Forelimb muscle (tissue), 1 donor: ENCODE measurements around the gene FBXW7. TPM values are rescaled to one million over a fixed set of nuclear protein-coding genes. Genes with fewer than 3 reads are reported as not detected.

ENCODE experiments used
- DNase-seq: peaks from one replicate; pipeline ENCODE4 v3.0.0-alpha.2; 2013; ENCODE audit warnings: low read depth
- polyA plus RNA-seq: library from polyadenylated mRNA; unstranded; fragments of 120-200 nt; gene quantifications from one replicate; pipeline ENCODE4 v1.2.1, GENCODE V29; 2013; ENCODE audit not compliant: insufficient read length

FBXW7 gene
- polyA plus RNA-seq, 1 donor = 25.9 TPM

GRCh38 chr4:152430507-152430906, 105.4 kb downstream of the FBXW7 start:
- DNase-seq = no peak

DNA sequence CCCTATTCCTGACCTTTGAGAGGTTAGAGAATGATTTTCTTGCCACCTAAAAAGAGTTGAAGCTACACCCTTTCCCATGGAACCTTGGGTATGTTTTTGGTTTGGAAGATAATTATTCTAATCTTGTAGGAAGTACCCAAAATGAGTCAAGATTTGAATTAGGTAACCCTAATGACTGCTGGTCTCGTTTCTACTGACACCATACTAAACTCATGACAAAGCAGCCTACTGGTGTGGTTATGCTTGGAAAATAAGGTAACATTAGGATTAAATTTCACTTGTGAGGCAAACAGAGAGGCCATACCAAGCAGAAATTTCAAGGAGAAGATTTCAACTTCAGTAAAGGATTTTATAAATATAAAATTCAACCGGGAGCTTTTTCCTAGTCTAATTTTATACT, 107.9 kb downstream of the FBXW7 start:
- no peak for DNase-seq

- DNase-seq = no peak
These were observed 110.9 kb downstream of the FBXW7 start for GRCh38 chr4:152424977-152425376.

DNA sequence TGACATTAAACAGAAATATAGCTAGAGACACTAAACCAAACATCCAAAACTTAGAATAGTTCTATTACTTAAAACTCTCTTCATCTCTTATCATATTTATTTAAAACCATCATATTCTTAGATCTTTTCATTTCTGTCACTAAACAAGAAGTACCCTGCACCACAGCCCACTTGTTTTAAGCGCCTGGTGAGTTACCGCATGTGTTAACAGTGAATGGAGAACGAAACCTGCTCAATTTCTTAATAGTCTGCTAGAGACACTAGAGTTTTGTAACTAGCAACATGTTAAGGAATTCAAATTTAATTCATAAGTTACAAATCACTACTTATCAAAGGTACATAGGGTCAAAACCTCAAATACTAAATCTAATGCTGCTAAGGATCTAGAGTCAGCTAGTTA, 111.5 kb downstream of the FBXW7 start:
- no peak for DNase-seq

GRCh38 chr4:152422817-152423320, 113.0 kb downstream of the FBXW7 start:
- no peak for DNase-seq

GRCh38 chr4:152421576-152421975, 114.3 kb downstream of the FBXW7 start:
- no peak for DNase-seq

DNA sequence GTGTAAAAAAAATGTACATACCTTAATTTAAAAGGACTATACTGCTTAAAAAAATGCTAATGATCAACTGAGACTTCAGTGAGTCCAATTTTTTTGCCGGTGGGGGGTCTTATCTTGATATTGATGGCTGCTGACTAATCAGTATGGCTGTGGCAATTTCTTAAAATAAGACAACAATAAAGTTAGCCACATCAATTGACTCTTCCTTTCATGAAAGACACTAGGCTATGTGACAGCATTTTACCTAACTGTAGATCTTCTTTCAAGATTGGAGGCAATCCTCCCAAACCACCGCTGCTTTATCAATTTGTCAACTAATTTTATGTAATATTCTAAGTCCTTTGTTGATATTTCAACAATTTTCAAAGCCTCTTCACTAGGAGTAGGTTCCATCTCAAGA, 116.1 kb downstream of the FBXW7 start:
- no peak for DNase-seq

- DNase-seq = no peak
These were observed 118.2 kb downstream of the FBXW7 start for GRCh38 chr4:152417673-152418072.

GRCh38 chr4:152415980-152416379, 119.9 kb downstream of the FBXW7 start:
- DNase-seq = no peak

- DNase-seq = no peak
These were observed 127.2 kb downstream of the FBXW7 start for GRCh38 chr4:152408514-152409327.

DNA sequence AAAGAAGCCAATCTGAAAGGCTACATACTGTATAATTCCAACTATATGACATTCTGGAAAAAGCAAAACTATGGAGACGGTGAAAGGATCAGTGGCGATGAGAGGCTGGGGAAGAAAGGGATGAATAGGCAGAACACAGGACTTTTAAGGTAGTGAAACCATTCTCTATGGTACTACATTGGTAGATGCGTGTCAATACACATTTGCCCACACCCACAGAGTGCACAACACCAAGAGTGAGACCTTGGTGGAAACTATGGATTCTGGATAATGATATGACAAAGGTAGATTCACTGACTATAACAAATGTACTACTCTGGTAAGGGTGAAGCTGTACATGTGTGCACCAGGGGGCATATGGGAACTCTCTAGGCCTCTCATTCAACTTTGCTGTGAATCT, 134.5 kb downstream of the FBXW7 start:
- DNase-seq = no peak

DNA sequence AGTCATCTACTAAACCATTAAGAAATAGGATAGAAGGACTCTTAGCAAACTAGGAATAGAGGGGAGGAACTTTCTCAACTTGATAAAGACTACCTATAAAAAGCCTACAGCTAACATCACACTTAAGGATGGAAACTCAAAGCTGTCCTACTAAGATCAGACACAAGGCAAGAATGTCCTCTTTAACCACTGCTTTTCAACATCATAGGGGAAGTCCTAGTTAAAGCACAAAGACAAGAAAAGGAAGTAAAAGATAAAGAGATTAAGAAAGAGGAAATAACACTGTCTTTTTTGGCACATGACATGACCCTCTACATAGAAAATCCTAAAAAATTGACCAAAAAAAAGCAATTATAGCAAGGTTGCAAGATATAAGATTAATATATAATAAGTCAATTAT, 136.6 kb downstream of the FBXW7 start:
- DNase-seq = no peak

DNA sequence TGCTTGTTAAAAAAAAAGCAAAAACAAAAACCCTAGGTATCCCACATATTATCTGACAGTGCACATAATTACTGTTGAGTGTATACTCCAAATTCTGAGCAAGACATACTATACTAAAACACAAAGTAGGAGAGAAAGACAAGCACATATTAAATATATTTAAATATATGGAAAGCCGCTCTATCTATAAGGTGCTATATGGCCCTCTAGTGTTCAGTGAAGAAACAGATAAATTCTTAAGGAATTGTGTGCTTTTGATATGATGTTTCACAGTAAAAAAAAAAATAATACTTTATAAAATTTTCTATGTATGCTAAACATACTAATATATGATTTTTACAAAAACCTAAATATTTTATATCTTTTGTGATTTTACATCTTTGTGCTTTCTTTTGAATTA, 137.8 kb downstream of the FBXW7 start:
- DNase-seq = no peak

DNA sequence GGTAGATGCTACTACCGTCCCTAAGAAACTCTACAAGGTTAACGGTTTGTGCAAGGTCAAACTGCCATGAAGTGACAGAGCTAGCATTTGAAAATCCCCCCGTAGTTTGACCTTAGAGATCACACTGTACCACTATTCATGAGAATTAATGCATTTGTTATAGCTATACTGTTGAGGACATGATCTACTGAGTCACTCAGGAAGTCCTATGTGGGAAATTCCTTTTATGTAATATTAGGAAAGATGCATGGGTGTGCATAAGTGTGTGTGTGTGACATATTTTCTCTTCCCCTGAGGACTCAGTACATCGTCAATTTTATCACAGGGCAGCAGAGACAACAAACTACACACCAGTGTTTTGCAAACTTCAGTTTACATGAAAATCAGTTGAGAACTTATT, 141.1 kb downstream of the FBXW7 start:
- no peak for DNase-seq

- no peak for DNase-seq
These were observed 143.8 kb downstream of the FBXW7 start for GRCh38 chr4:152392079-152392478.

DNA sequence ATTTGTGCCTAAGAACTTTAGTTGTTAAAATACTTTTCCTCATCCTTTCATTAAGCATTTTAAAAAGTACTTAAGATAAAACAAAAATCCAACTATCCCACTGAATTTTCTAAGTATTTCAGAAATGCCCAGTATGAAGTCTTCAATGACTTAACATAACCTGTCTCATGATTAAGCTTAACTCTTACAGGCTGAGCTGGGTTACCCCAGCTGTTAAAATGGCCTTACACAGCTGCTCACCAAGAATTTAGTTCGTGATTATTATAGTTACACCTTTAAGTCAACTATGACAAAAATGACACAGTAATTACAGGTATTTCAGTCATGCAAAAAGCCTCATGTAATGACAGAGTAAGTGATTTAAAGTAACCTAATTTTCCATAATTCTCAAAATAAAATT, 145.7 kb downstream of the FBXW7 start:
- DNase-seq = no peak

GRCh38 chr4:152389359-152389758, 146.5 kb downstream of the FBXW7 start:
- DNase-seq = no peak

DNA sequence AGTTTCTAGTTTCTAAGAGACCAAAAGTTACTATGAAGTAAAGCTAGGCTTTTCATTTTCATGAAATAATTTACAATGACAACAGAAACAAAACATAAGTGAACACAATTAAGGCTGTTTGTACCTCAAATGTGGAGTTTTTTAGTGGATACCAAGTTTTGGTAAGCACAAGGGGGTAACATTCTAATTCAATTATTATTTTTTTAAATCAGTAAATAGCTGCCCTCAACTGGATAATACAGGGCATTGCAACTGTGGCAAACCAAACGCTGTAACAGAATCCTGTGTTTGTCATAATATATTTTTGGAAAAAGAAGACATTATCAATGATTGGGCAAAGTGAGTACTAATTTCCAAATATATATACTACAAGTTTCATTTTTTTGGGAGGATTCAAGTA, 150.3 kb downstream of the FBXW7 start:
- DNase-seq = no peak

GRCh38 chr4:152382057-152382785, 153.7 kb downstream of the FBXW7 start:
- DNase-seq = no peak

- DNase-seq = no peak
These were observed 155.0 kb downstream of the FBXW7 start for GRCh38 chr4:152380919-152381318.

DNA sequence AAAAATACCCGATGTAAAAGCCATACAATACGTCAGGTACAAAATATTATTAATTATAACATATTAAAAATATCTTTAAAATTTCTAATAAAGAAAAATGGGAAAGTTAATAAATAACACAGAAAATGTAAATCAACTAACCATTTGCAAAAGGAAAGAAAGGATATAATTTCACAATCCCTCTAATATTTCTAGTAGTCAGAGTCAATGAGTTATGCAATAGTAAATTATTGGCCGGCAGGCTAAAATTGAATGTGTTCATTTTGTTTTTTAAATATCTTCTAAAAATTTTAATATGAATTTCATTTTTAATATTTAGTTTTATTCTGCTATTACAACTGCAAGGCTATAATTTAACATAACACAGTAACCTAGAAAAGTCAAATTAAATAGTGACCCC, 155.7 kb downstream of the FBXW7 start:
- no peak for DNase-seq

DNA sequence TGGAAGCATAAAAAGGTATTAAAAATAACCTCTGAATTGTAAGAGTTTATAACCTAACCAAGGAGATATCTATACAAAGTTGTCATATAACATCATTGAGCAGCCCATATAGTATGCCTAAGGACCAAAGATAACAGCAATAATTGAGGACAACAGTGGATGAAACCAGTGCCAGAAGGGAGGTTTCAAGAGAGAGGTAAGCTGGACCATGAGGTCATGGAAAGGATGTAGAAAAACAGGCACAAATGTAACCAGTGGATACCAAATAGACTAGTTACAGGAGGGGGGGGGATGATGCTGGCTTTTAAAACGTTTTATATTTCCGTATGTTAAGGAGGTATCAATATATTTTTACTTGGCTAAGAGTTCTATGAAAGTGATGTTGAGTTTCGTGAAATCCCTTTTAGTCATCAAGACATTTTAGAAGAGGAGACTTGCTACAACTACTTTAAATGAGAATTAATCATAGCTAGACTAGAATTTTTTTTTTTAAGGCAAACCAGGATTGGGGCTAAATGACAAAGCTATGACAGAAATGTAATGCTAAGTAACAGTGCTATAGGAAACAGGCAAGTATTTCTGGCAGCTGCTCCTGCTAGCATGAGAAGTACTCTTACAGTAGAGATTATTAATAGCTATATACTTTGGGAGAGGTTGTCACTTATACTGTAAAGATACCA, 161.1 kb downstream of the FBXW7 start:
- no peak for DNase-seq

DNA sequence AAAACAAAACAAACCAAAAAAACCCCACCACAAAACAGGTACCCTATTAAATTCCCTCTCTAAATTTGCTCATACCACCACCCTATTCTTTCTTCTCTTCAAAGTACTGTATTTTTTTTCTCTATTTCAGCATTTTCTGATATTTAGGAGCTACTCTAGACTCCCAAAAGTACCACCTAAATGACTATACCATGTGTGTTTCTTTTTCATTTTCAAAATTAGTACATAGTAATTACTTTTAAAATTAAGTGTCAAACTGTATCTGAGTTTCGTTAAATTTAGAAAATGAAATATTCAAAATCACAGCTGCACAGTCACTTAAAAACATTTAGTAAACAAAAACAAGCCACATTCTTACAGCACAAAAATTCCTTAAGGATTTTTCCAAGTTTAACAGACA, 161.7 kb downstream of the FBXW7 start:
- DNase-seq = no peak
